HEK293 (cell line): ENCODE data around the gene SPACA7.
"Not testable (repeated sequence)": the region's sequence is repeated elsewhere in the genome, so short reads cannot be mapped to it uniquely, and the experiment has no call there.

Source experiments
- GFI1B ChIP-seq: fragments of 450-650 bp; formaldehyde crosslinking; IDR thresholded peaks from 2 replicates; pipeline ENCODE4 v1.5.1; 2016; ENCODE audit warnings: missing biosample characterization, missing genetic modification characterization
- MYNN ChIP-seq: fragments of 450-650 bp; formaldehyde crosslinking; IDR thresholded peaks from 2 replicates; pipeline ENCODE4 v1.5.1; 2016; ENCODE audit warnings: missing biosample characterization, missing genetic modification characterization, borderline replicate concordance
- SETDB1 ChIP-seq: IDR thresholded peaks from one replicate; pipeline ENCODE4 v1.6.1; 2017; ENCODE audit warnings: mild to moderate bottlenecking, low read length, moderate library complexity, mixed read lengths; ENCODE audit not compliant: insufficient read length
- SP2 ChIP-seq: fragments of 450-650 bp; formaldehyde crosslinking; IDR thresholded peaks from 2 replicates; pipeline ENCODE4 v1.5.1; 2016; ENCODE audit warnings: missing biosample characterization, missing genetic modification characterization
- TCF7L2 ChIP-seq: IDR thresholded peaks from 2 replicates; pipeline ENCODE4 v1.6.1; 2011; ENCODE audit warnings: low read depth, mild to moderate bottlenecking, inconsistent platforms, low read length, moderate library complexity, borderline replicate concordance
- ZNF121 ChIP-seq: fragments of 450-650 bp; formaldehyde crosslinking; IDR thresholded peaks from 2 replicates; pipeline ENCODE4 v1.5.1; 2016; ENCODE audit warnings: missing biosample characterization, missing genetic modification characterization
- ZNF23 ChIP-seq: fragments of 450-650 bp; formaldehyde crosslinking; IDR thresholded peaks from 2 replicates; pipeline ENCODE4 v1.5.1; 2016; ENCODE audit warnings: missing biosample characterization, missing genetic modification characterization, borderline replicate concordance
- ZNF266 ChIP-seq: fragments of 450-650 bp; formaldehyde crosslinking; IDR thresholded peaks from 2 replicates; pipeline ENCODE4 v1.5.1; 2016; ENCODE audit warnings: missing biosample characterization, missing genetic modification characterization, low read depth
- ZNF555 ChIP-seq: fragments of 450-650 bp; formaldehyde crosslinking; conservative IDR thresholded peaks from 2 replicates; pipeline ENCODE4 v1.5.1; 2017; ENCODE audit warnings: missing biosample characterization, mild to moderate bottlenecking, missing genetic modification characterization, inconsistent platforms
- ZNF560 ChIP-seq: fragments of 450-650 bp; formaldehyde crosslinking; IDR thresholded peaks from 2 replicates; pipeline ENCODE4 v1.5.1; 2017; ENCODE audit warnings: missing biosample characterization, missing genetic modification characterization, borderline replicate concordance
- TF ChIP-seq, protein P1 (sequence below): fragments of 450-650 bp; formaldehyde crosslinking; IDR thresholded peaks from 2 replicates; pipeline ENCODE4 v1.5.1; 2016; ENCODE audit warnings: missing biosample characterization, missing genetic modification characterization
- TF ChIP-seq, protein P2 (sequence below): IDR thresholded peaks from 2 replicates; pipeline ENCODE4 v1.6.1; 2011; ENCODE audit warnings: mild to moderate bottlenecking, low read depth, low read length, borderline replicate concordance
- TF ChIP-seq, protein P3 (sequence below): fragments of 450-650 bp; formaldehyde crosslinking; IDR thresholded peaks from 2 replicates; pipeline ENCODE4 v1.5.1; 2016; ENCODE audit warnings: missing biosample characterization, missing genetic modification characterization

DNA sequence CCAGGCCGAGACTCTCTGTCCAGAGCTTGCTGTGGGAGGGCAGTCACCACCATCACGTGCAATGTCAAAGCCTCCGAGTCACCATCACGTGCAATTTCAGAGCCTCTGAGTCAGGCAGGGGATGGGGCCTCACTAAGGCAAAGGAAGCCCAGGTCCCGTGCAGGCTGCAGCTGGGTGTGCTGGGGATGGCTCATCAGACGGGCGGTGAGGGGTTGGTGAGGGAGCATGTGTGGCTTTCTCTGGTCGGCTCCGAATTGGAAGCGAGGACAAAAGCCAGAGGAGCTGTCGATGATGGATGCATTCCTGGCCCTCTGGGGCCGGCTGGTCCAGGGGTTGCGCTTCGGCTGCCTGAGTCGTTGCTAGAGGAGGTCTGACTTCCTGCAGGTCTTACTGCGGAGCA lies 18.9 kb downstream of the SPACA7 start:
- TF ChIP-seq, protein P1, sequence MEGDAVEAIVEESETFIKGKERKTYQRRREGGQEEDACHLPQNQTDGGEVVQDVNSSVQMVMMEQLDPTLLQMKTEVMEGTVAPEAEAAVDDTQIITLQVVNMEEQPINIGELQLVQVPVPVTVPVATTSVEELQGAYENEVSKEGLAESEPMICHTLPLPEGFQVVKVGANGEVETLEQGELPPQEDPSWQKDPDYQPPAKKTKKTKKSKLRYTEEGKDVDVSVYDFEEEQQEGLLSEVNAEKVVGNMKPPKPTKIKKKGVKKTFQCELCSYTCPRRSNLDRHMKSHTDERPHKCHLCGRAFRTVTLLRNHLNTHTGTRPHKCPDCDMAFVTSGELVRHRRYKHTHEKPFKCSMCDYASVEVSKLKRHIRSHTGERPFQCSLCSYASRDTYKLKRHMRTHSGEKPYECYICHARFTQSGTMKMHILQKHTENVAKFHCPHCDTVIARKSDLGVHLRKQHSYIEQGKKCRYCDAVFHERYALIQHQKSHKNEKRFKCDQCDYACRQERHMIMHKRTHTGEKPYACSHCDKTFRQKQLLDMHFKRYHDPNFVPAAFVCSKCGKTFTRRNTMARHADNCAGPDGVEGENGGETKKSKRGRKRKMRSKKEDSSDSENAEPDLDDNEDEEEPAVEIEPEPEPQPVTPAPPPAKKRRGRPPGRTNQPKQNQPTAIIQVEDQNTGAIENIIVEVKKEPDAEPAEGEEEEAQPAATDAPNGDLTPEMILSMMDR (tag by site-specific recombination): not testable (repeated sequence)
- TF ChIP-seq ZNF121; ZNF560 (tag by site-specific recombination); SETDB1; GFI1B; ZNF266 (tag by site-specific recombination); TCF7L2; ZNF555 (tag by site-specific recombination); ZNF23; SP2; MYNN (tag by site-specific recombination): not testable (repeated sequence)
- TF ChIP-seq, protein P2, sequence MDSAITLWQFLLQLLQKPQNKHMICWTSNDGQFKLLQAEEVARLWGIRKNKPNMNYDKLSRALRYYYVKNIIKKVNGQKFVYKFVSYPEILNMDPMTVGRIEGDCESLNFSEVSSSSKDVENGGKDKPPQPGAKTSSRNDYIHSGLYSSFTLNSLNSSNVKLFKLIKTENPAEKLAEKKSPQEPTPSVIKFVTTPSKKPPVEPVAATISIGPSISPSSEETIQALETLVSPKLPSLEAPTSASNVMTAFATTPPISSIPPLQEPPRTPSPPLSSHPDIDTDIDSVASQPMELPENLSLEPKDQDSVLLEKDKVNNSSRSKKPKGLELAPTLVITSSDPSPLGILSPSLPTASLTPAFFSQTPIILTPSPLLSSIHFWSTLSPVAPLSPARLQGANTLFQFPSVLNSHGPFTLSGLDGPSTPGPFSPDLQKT: not testable (repeated sequence)
- TF ChIP-seq, protein P3, sequence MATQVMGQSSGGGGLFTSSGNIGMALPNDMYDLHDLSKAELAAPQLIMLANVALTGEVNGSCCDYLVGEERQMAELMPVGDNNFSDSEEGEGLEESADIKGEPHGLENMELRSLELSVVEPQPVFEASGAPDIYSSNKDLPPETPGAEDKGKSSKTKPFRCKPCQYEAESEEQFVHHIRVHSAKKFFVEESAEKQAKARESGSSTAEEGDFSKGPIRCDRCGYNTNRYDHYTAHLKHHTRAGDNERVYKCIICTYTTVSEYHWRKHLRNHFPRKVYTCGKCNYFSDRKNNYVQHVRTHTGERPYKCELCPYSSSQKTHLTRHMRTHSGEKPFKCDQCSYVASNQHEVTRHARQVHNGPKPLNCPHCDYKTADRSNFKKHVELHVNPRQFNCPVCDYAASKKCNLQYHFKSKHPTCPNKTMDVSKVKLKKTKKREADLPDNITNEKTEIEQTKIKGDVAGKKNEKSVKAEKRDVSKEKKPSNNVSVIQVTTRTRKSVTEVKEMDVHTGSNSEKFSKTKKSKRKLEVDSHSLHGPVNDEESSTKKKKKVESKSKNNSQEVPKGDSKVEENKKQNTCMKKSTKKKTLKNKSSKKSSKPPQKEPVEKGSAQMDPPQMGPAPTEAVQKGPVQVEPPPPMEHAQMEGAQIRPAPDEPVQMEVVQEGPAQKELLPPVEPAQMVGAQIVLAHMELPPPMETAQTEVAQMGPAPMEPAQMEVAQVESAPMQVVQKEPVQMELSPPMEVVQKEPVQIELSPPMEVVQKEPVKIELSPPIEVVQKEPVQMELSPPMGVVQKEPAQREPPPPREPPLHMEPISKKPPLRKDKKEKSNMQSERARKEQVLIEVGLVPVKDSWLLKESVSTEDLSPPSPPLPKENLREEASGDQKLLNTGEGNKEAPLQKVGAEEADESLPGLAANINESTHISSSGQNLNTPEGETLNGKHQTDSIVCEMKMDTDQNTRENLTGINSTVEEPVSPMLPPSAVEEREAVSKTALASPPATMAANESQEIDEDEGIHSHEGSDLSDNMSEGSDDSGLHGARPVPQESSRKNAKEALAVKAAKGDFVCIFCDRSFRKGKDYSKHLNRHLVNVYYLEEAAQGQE (tag by site-specific recombination): not testable (repeated sequence)
